Heart left ventricle (tissue), 16 donors: ENCODE data around the gene CLDN11. TPM values are rescaled to one million over a fixed set of nuclear protein-coding genes. Genes with fewer than 3 reads are reported as not detected.

Experiments used
- ATAC-seq, 4 donors: fragments of 200-7000 bp; cut with Tn5 transposase; one replicate each; pipeline ENCODE4 v1.9.1; 2020 to 2022; ENCODE audit warnings: moderate library complexity in 4 of 4, mild to moderate bottlenecking in 3 of 4, moderate number of reproducible peaks in 1 of 4
- DNase-seq, 5 donors: peaks; one replicate each; pipeline ENCODE4 v3.0.0-alpha.2; 2020
- H3K27ac ChIP-seq, 12 donors: fragments of 200-600 bp; sonication (generic) in 4 of 12; one replicate each; pipeline versions ENCODE4 v1.5.0 to v1.8.0; 2016 to 2022; ENCODE audit warnings: mild to moderate bottlenecking in 2 of 12
- H3K27me3 ChIP-seq, 9 donors: fragments of 200-600 bp; sonication (generic) in 2 of 9; one replicate each; pipeline versions ENCODE4 v1.5.1 to v1.8.0; 2016 to 2022; ENCODE audit warnings: mild to moderate bottlenecking in 3 of 9
- H3K36me3 ChIP-seq, 9 donors: fragments of 200-600 bp; sonication (generic) in 2 of 9; one replicate each; pipeline versions ENCODE4 v1.5.0 to v1.8.0; 2018 to 2022; ENCODE audit warnings: mild to moderate bottlenecking in 2 of 9
- H3K4me1 ChIP-seq, 12 donors: fragments of 200-600 bp; sonication (generic) in 4 of 12; one replicate each; pipeline versions ENCODE4 v1.5.0 to v1.8.0; 2016 to 2022; ENCODE audit warnings: mild to moderate bottlenecking in 3 of 12
- H3K4me3 ChIP-seq, 12 donors: fragments of 200-600 bp; sonication (generic) in 4 of 12; one replicate each; pipeline versions ENCODE4 v1.5.0 to v1.8.0; 2017 to 2022; ENCODE audit warnings: mild to moderate bottlenecking in 9 of 12, moderate library complexity in 4 of 12
- H3K9me3 ChIP-seq, 12 donors: fragments of 200-600 bp; sonication (generic) in 4 of 12; one replicate each; pipeline versions ENCODE4 v1.5.0 to v1.8.0; 2016 to 2022; ENCODE audit warnings: mild to moderate bottlenecking in 1 of 12
- POLR2A ChIP-seq, 2 donors: fragments of 450-650 bp; IDR thresholded peaks; one replicate each; pipeline ENCODE4 v1.6.1; 2017; ENCODE audit warnings: antibody characterized with exemption in 2 of 2, mild to moderate bottlenecking in 2 of 2, moderate library complexity in 2 of 2
- WGBS, 4 donors: extraction: QIAGEN DNeasy Blood & Tissue Kit in 2 of 4; methylation state at CpG; one replicate each; pipeline versions ENCODE4 v1.1.5 to v1.1.7; 2013 to 2018; 5-methylcytosine and 5-hydroxymethylcytosine counted together
- intact Hi-C, 10 donors: fragments of 100-400 bp; cut with DNase I; formaldehyde crosslinking; loops; one replicate each; pipeline versions ENCODE4 v1.11.1 to v1.14.2; 2022
- polyA plus RNA-seq, 2 donors: library from polyadenylated mRNA; stranded (reverse); fragments of 200-250 nt; gene quantifications; one replicate each; pipeline ENCODE4 v1.2.3, GENCODE V29; 2013
- total RNA-seq, 9 donors: library from RNA; depleted of rRNA in 2 of 9; stranded (reverse); fragments of >200 nt in 2 of 9; fragmentation: NEBNext Ultra II Directional in 3 of 9; extraction: Animal tissue kit (Norgen Biotek cat#: 25700) in 3 of 9; gene quantifications; one replicate each; pipeline versions ENCODE4 v1.1.0 to v1.2.4, GENCODE V29; 2016 to 2023
- TF ChIP-seq, protein P1 (sequence below), 12 donors: fragments of 200-600 bp; sonication (generic) in 4 of 12; IDR thresholded peaks; one replicate each; pipeline versions ENCODE4 v1.5.0 to v1.8.0; 2018 to 2022; ENCODE audit warnings: antibody characterized with exemption in 12 of 12, mild to moderate bottlenecking in 5 of 12
- donor health status: ischemic (EF 13 %, LVEDD 7.1; RV severe dilation, severe dysfunction).
- donor health status: healthy with polysubstance abuse.
- donor health status: DM: no; HTN: yes; CAD: no.
- donor health status: DM: no; HTN: no; CAD: no.
- donor health status: ischemic (EF 25% LVEDD 6.9; RV normal size, moderate dysfunction).
- donor health status: ischemic (EF 25% LVEDD 5.7; RV mildly dilated, moderate dysfunction).
- donor health status: healthy.
- donor health status: DM: yes; HTN: yes; CAD: no.
- donor health status: ischemic (EF 35%, LVEDD 5.7; RV mildly dilated, moderate dysfunction).
- donor health status: nonischemic (EF 11% LVEDD 7.7; RV severe dilation, severe dysfunction).
- donor health status: DM: yes; HTN: yes; CAD: no.
- donor health status: PGD.
- donor health status: ischemic (EF 29% LVEDD 5.4; RV normal size, mild dysfunction).
- donor health status: nonischemic (EF 23%, LVEDD 6.1; RV moderate dilation, normal function).

Gene CLDN11
- total and polyA plus RNA-seq, 11 donors: 1.5 to 12.5 (median 3.0) TPM

DNA sequence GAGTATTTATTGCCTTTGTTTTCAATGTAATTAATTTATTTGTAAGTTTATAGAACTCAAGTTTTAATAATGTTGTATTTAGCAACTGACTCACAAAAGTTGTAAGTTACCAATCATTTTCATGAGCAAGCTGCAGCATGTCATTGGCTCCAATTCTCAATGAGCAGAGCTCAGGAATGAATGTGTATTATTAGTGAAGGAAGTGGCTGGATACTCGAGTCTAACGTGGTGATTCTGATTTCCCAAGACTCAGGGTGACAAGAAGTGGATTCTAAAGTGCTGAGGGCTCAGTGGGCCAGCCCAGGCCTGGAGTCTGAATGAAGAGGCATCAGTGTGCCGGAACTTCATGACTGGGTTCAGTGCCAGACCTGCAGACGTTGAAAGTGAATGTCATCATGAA is 39.6 kb downstream of the CLDN11 start:
- WGBS, 4 donors: 48 to 68% (median 51%) methylated on average over 4 of the region's 4 CpGs
- no peak for DNase-seq

DNA sequence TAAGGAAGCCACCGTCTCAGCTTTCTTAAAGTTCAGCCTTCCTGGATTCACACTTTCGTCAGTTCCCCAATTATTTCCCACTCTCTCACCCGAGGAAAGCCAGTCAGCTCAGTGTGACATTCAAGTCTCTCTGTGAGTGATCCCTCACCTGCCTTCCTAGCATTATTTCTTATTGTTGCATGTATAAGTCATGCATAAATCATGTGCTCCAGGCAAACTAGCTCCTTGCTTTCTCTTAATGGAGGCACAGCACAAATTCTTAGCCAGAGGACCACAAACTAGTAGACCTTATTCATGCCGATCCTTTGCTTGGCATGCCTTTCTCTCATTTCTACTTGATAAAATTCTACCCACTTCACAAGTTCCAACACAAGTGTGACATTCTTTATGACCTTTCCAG is 44.3 kb downstream of the CLDN11 start:
- no peaks in the 10 kb centered on the region for H3K4me1 ChIP-seq
- 63 to 75% (median 70%) methylated on average over 4 of the region's 4 CpGs for WGBS, 4 donors
- intact Hi-C loops: no loop called here
- ATAC-seq: no peak
- H3K27ac ChIP-seq: no peak overlapping the region
- no peak overlapping the region for H3K4me3 ChIP-seq
- TF ChIP-seq, protein P1, sequence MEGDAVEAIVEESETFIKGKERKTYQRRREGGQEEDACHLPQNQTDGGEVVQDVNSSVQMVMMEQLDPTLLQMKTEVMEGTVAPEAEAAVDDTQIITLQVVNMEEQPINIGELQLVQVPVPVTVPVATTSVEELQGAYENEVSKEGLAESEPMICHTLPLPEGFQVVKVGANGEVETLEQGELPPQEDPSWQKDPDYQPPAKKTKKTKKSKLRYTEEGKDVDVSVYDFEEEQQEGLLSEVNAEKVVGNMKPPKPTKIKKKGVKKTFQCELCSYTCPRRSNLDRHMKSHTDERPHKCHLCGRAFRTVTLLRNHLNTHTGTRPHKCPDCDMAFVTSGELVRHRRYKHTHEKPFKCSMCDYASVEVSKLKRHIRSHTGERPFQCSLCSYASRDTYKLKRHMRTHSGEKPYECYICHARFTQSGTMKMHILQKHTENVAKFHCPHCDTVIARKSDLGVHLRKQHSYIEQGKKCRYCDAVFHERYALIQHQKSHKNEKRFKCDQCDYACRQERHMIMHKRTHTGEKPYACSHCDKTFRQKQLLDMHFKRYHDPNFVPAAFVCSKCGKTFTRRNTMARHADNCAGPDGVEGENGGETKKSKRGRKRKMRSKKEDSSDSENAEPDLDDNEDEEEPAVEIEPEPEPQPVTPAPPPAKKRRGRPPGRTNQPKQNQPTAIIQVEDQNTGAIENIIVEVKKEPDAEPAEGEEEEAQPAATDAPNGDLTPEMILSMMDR (IDR thresholded peaks at IDR 0.05): no peak
- no peak for TF ChIP-seq POLR2A (IDR thresholded peaks at IDR 0.05)
- H3K27me3 ChIP-seq: no peaks in the 10 kb centered on the region
- H3K36me3 ChIP-seq: no peaks in the 10 kb centered on the region
- no peaks in the 10 kb centered on the region for H3K9me3 ChIP-seq
- no peak for DNase-seq

More for the DNA sequence above, 39.6 kb downstream of the CLDN11 start:
- no peaks in the 10 kb centered on the region for H3K9me3 ChIP-seq
- TF ChIP-seq, protein P1 (IDR thresholded peaks at IDR 0.05): no peak
- no peak for TF ChIP-seq POLR2A (IDR thresholded peaks at IDR 0.05)
- H3K4me3 ChIP-seq: no peak overlapping the region
- H3K4me1 ChIP-seq: no peaks in the 10 kb centered on the region
- intact Hi-C loops: no loop called here
- no peak overlapping the region for H3K27ac ChIP-seq
- no peaks in the 10 kb centered on the region for H3K36me3 ChIP-seq
- H3K27me3 ChIP-seq: no peaks in the 10 kb centered on the region
- no peak for ATAC-seq

DNA sequence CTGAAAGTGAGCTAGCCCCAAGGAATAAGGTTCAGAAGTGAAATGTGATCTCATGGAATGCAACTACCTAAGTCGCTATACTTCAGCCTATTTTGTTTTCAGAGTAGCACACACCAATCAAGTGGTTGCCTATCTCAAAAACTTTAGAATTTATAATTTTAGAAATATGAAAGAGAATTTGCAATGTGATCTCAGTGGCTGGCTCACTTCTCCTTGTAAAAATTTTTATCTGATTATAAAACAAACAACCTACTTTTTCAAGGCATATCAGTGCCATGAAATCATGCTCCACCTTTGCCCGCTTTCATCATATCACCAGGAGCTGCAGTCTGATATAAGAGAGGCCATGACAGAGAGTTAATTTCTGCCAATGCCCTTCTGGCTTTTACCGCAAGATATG is 47.3 kb downstream of the CLDN11 start:
- intact Hi-C loops: no loop called here
- no peaks in the 10 kb centered on the region for H3K9me3 ChIP-seq
- TF ChIP-seq POLR2A (IDR thresholded peaks at IDR 0.05): no peak
- TF ChIP-seq, protein P1 (IDR thresholded peaks at IDR 0.05): no peak
- no peaks in the 10 kb centered on the region for H3K4me1 ChIP-seq
- H3K27me3 ChIP-seq: no peaks in the 10 kb centered on the region
- 68 to 75% (median 74%) methylated on average over 3 of the region's 3 CpGs for WGBS, 4 donors
- ATAC-seq: no peak
- DNase-seq: no peak
- H3K27ac ChIP-seq: no peak overlapping the region
- H3K4me3 ChIP-seq: no peak overlapping the region
- H3K36me3 ChIP-seq: no peaks in the 10 kb centered on the region

DNA sequence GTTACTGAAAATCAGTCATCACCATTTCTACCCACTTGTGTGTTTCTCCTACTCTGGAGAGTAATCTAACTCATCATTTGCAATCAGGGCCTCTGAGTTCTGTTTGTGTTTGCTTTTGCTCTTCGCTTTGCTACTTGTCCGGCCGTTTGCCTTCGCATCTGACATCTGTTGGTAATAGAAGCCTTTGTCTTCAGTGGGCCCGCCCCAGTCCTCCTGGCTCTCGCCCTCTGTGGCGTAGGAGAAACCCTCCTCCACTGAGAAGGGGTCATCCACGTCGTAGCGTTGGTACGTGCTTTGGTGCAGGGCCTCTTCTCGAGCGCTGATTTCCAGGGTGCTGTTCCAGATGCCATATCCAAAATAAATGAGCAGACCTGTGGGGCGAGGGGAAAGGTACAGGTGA is 48.3 kb downstream of the CLDN11 start:
- no peaks in the 10 kb centered on the region for H3K27me3 ChIP-seq
- H3K4me1 ChIP-seq: no peaks in the 10 kb centered on the region
- WGBS, 4 donors: 76 to 84% (median 80%) methylated on average over 14 of the region's 14 CpGs
- intact Hi-C loops: no loop called here
- no peak overlapping the region for H3K27ac ChIP-seq
- no peaks in the 10 kb centered on the region for H3K36me3 ChIP-seq
- H3K9me3 ChIP-seq: no peaks in the 10 kb centered on the region
- ATAC-seq: no peak
- DNase-seq: no peak
- no peak overlapping the region for H3K4me3 ChIP-seq
- TF ChIP-seq, protein P1 (IDR thresholded peaks at IDR 0.05): no peak
- TF ChIP-seq POLR2A (IDR thresholded peaks at IDR 0.05): no peak
